ENCODE data around the gene NPPC. TPM values are rescaled to one million over a fixed set of nuclear protein-coding genes. Genes with fewer than 3 reads are reported as not detected.

The NPPC gene
- total RNA-seq, 1 donor from 2014 or later: not detected

- Mint-ChIP-seq H3K4me1 (ENCODE audit: low read depth) (peaks cover 7% of the 10 kb centered on the region), H3K4me3 (ENCODE audit: unreplicated experiment) (no peak overlapping the region), H3K27me3 (ENCODE audit: low read depth) (peaks cover 15% of the 10 kb centered on the region), H3K36me3 (ENCODE audit: low read depth) (no peaks in the 10 kb centered on the region), H3K27ac (ENCODE audit: unreplicated experiment) (no peak overlapping the region), H3K9me3 (ENCODE audit: low read depth) (no peaks in the 10 kb centered on the region)
- TF ChIP-seq, protein P1, sequence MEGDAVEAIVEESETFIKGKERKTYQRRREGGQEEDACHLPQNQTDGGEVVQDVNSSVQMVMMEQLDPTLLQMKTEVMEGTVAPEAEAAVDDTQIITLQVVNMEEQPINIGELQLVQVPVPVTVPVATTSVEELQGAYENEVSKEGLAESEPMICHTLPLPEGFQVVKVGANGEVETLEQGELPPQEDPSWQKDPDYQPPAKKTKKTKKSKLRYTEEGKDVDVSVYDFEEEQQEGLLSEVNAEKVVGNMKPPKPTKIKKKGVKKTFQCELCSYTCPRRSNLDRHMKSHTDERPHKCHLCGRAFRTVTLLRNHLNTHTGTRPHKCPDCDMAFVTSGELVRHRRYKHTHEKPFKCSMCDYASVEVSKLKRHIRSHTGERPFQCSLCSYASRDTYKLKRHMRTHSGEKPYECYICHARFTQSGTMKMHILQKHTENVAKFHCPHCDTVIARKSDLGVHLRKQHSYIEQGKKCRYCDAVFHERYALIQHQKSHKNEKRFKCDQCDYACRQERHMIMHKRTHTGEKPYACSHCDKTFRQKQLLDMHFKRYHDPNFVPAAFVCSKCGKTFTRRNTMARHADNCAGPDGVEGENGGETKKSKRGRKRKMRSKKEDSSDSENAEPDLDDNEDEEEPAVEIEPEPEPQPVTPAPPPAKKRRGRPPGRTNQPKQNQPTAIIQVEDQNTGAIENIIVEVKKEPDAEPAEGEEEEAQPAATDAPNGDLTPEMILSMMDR (IDR thresholded peaks at IDR 0.05): no peak
- DNase-seq (ENCODE audit: low spot score): peak; percentile 36
These were observed 18.4 kb downstream of the NPPC start for GRCh38 chr2:231907765-231908164.

DNA sequence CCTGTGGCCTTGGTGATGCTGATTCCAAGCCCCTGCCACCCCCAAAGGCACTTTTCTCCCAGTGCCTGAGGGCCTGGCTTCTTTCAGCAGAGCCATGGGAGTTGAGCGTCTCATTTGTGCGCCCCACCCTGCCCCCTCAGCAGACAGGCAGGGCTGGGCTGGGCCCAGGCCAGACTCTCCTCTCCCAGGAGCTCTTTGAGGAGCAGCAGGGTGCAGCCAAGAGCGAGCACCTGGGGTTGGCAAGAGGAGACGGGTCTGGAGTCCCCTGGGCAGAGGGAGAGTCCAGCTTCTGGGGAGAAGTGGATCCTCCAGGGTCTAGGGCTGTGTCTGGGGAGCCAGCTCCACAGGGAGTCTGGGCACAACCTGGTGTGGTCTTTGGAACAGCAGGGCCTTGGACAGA is 21.2 kb downstream of the NPPC start:
- Mint-ChIP-seq H3K9me3 (ENCODE audit: low read depth) (no peaks in the 10 kb centered on the region), H3K4me3 (ENCODE audit: unreplicated experiment) (no peak overlapping the region), H3K27me3 (ENCODE audit: low read depth) (peaks cover 13% of the 10 kb centered on the region), H3K27ac (ENCODE audit: unreplicated experiment) (no peak overlapping the region), H3K4me1 (ENCODE audit: low read depth) (peaks cover 7% of the 10 kb centered on the region), H3K36me3 (ENCODE audit: low read depth) (no peaks in the 10 kb centered on the region)
- peak; percentile 77 for DNase-seq (ENCODE audit: low spot score)
- TF ChIP-seq, protein P1 (IDR thresholded peaks at IDR 0.05): no peak

- H3K36me3 Mint-ChIP-seq (ENCODE audit: low read depth): no peaks in the 10 kb centered on the region
- peak; percentile 83 for DNase-seq (ENCODE audit: low spot score)
- TF ChIP-seq, protein P1 (IDR thresholded peaks at IDR 0.05): no peak
- peaks cover 7% of the 10 kb centered on the region for H3K4me1 Mint-ChIP-seq (ENCODE audit: low read depth)
- H3K27me3 Mint-ChIP-seq (ENCODE audit: low read depth): peaks cover 13% of the 10 kb centered on the region
- H3K4me3 Mint-ChIP-seq (ENCODE audit: unreplicated experiment): no peak overlapping the region
- H3K27ac Mint-ChIP-seq (ENCODE audit: unreplicated experiment): no peak overlapping the region
- no peaks in the 10 kb centered on the region for H3K9me3 Mint-ChIP-seq (ENCODE audit: low read depth)
These were observed 22.0 kb downstream of the NPPC start for GRCh38 chr2:231904161-231904611.

DNA sequence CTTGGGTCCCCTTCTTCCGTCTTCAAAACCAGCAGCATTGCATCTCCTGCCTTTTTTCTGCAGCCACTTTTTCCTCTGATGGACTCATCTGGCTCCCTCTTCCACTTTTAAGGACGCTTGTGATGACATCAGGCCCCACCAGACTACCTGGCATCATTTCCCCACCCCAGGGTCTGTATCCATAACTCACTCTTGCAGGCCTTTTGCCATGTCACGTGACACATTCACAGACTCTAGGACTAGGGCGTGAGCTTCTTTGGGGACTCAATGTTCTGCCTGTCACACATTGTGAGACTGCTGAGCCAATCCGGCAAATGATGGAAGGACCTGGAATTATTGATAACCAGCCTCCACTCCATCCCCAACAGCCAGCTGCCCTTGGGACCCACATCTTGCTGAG is 23.6 kb downstream of the NPPC start:
- Mint-ChIP-seq H3K9me3 (ENCODE audit: low read depth) (no peaks in the 10 kb centered on the region), H3K27ac (ENCODE audit: unreplicated experiment) (no peak overlapping the region), H3K36me3 (ENCODE audit: low read depth) (no peaks in the 10 kb centered on the region), H3K4me1 (ENCODE audit: low read depth) (peaks cover 7% of the 10 kb centered on the region), H3K27me3 (ENCODE audit: low read depth) (peaks cover 19% of the 10 kb centered on the region), H3K4me3 (ENCODE audit: unreplicated experiment) (no peak overlapping the region)
- no peak for DNase-seq (ENCODE audit: low spot score)
- TF ChIP-seq, protein P1 (IDR thresholded peaks at IDR 0.05): no peak

GRCh38 chr2:231900972-231901371 is 25.2 kb downstream of the NPPC start:
- Mint-ChIP-seq H3K9me3 (ENCODE audit: low read depth) (no peaks in the 10 kb centered on the region), H3K4me3 (ENCODE audit: unreplicated experiment) (no peak overlapping the region), H3K27ac (ENCODE audit: unreplicated experiment) (no peak overlapping the region), H3K27me3 (ENCODE audit: low read depth) (peaks cover 19% of the 10 kb centered on the region), H3K36me3 (ENCODE audit: low read depth) (no peaks in the 10 kb centered on the region), H3K4me1 (ENCODE audit: low read depth) (peaks cover 4% of the 10 kb centered on the region)
- peak; percentile 62 for DNase-seq (ENCODE audit: low spot score)
- TF ChIP-seq, protein P1 (IDR thresholded peaks at IDR 0.05): no peak
